Gastroesophageal sphincter (tissue), 3 donors: ENCODE measurements around the gene NAA20.

Experiments
- CTCF ChIP-seq, 4 experiments: fragments of 200-600 bp in 2 of 4; fragments of 450-650 bp in 2 of 4; sonication (generic) in 1 of 4; IDR thresholded peaks; one replicate each; pipeline ENCODE4 v1.5.1; 2017 to 2019; ENCODE audit warnings: antibody characterized with exemption in 4 of 4, mild to moderate bottlenecking in 2 of 4, moderate library complexity in 2 of 4
- EP300 ChIP-seq: sonication (generic); formaldehyde crosslinking; IDR thresholded peaks from one replicate; pipeline ENCODE4 v1.6.1; 2017; ENCODE audit warnings: antibody characterized with exemption, mild to moderate bottlenecking
- POLR2A ChIP-seq, 2 donors: fragments of 450-650 bp; IDR thresholded peaks; one replicate each; pipeline ENCODE4 v1.6.1; 2017; ENCODE audit warnings: antibody characterized with exemption in 2 of 2, mild to moderate bottlenecking in 2 of 2, moderate library complexity in 1 of 2
- POLR2AphosphoS5 ChIP-seq: sonication (generic); formaldehyde crosslinking; IDR thresholded peaks from one replicate; pipeline ENCODE4 v1.6.1; 2017; ENCODE audit warnings: antibody characterized with exemption

DNA sequence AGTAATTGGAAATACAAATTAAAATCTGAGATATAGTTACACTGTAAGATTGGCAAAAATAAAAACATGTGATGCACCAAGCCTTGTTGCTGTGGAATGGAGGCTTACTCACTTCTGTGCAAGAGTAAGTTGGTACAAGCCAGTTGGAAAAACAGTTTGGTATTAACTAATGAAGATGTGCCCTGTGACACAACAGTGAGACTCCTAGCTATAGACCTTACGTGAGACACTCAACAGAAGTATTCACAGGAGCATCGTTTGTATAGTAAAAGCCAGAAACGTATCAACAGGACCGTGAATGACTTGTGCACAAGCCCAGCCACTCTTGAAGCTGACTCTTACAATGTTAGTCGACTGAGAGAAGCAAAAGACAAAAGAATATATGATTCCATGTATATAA is 14.6 kb downstream of the NAA20 start:
- no peak for TF ChIP-seq POLR2A (IDR thresholded peaks at IDR 0.05)
- no peak for TF ChIP-seq CTCF (IDR thresholded peaks at IDR 0.05)
- no peak for TF ChIP-seq POLR2AphosphoS5
- no peak for TF ChIP-seq EP300
